ENCODE measurements around the gene MYT1.

MYT1 gene

DNA sequence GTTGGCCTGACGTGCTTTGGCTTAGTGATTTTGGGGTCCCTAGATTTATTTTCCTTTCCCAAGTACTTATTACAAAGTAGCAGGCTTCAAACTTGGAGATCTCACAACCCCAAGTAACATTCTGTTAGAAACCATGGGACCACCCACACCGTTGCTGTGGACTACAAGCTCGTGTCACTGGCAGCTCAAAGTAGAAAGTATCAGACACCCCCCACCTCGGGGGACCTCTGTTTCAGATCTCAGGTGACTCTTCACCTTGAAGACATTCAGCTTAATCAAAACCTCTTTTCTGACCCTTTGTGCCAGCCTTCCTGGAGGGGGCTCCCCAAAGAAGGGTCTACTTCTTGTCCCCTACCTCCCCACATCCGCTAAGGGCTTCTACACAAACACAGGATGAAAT, 15.7 kb upstream of the MYT1 start:
- H3K4me3 ChIP-seq (ENCODE audit: low read length): no peak overlapping the region
- no peak for DNase-seq (ENCODE audit: low read depth)
- TF ChIP-seq, protein P1, sequence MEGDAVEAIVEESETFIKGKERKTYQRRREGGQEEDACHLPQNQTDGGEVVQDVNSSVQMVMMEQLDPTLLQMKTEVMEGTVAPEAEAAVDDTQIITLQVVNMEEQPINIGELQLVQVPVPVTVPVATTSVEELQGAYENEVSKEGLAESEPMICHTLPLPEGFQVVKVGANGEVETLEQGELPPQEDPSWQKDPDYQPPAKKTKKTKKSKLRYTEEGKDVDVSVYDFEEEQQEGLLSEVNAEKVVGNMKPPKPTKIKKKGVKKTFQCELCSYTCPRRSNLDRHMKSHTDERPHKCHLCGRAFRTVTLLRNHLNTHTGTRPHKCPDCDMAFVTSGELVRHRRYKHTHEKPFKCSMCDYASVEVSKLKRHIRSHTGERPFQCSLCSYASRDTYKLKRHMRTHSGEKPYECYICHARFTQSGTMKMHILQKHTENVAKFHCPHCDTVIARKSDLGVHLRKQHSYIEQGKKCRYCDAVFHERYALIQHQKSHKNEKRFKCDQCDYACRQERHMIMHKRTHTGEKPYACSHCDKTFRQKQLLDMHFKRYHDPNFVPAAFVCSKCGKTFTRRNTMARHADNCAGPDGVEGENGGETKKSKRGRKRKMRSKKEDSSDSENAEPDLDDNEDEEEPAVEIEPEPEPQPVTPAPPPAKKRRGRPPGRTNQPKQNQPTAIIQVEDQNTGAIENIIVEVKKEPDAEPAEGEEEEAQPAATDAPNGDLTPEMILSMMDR (conservative IDR thresholded peaks at IDR 0.05; ENCODE audit: low read depth, low read length): no peak

- no peak for DNase-seq (ENCODE audit: low read depth)
- no peak overlapping the region for H3K4me3 ChIP-seq (ENCODE audit: low read length)
- TF ChIP-seq, protein P1 (conservative IDR thresholded peaks at IDR 0.05; ENCODE audit: low read depth, low read length): no peak
Measured at GRCh38 chr20:64149141-64149540, 15.1 kb upstream of the MYT1 start.

- TF ChIP-seq, protein P1 (conservative IDR thresholded peaks at IDR 0.05; ENCODE audit: low read depth, low read length): no peak
- DNase-seq (ENCODE audit: low read depth): no peak
- no peak overlapping the region for H3K4me3 ChIP-seq (ENCODE audit: low read length)
Measured at GRCh38 chr20:64149809-64150560, 14.3 kb upstream of the MYT1 start.

DNA sequence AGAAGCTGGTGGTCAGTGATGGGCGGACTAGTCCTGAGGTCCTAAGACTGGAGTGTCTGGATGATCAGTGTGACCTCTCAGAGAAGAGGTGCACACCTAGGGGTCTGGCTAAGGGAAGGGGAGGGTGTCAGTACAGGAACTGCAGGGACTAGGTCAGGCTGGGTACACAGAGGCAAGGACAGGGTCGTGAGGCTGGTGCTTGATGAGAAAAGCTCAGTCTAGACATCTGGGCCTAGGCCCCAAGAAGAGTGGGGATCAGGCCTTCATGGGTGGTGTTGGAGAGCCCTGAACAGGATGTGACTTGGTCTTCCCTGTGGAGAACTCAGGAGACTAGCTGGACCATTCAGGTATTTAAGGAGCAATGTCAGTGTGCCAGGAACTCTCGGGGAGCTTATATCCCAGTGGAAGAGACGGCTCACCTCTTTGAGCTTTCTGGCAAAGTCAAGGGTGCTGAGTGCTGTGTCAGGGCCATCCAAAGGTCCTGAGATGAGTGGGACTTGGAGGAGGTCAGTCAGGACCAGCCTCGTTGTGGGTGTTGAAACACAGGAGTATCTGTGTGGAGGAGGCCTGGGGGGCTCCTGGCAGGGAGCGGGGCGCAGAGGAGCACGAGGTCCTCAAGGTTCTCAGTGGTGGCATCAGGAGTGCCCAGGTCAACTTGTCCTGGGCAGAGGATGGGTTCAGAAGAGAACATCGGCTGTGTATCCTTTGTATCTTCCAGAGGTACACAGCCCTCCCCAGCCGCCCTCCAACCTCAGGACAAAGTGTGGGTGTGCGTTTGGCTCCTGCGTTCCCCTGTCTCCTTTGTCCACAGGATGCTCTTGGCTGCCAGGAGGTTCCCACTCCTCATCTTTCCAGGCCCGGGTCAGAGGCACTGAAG, 13.3 kb upstream of the MYT1 start:
- TF ChIP-seq, protein P1 (conservative IDR thresholded peaks at IDR 0.05; ENCODE audit: low read depth, low read length): no peak
- DNase-seq (ENCODE audit: low read depth): no peak
- no peak overlapping the region for H3K4me3 ChIP-seq (ENCODE audit: low read length)

DNA sequence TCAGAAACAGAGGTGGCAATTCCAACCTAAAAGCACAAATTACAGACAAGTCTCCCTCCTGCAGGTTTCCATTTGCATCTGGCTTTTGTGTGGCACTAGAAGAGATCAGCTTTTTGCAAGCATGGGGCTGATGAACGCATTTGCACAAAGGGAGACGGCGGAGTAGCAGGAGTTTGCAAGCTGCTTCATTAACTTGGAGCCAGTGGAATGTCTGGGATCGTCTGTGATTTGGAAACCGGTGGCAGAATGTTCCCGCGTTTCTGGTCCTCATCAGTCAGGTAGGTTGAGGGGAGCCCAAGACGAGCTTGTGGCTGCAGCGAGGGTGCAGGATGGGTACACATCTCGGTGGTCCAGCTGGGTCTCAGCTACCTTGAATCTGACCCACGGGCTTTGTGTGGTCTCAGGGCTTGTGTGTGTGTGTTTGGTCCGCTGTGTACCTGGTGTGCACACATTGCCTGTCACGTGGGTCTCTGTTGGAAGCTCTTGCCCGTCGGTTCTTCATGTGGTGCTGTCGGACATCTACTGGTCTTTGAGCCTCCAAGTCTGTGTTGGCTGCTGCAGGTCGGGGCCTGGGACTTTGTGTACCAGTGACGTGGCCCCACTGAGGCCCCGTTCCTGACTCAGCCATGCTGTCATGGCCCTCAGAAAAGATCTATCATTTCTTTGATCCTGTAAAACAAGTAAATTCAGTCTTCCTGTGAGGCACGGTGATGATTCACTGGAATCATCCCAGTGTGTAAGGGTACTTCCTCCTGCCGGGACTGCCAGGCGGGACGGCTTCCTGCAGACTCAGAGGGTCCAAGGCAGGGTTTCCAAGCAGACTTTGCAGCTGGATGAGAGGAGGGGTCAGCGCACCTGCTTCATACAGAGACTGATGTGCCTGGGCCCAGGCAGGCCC, 12.4 kb upstream of the MYT1 start:
- DNase-seq (ENCODE audit: low read depth): no peak
- H3K4me3 ChIP-seq (ENCODE audit: low read length): no peak overlapping the region
- TF ChIP-seq, protein P1 (conservative IDR thresholded peaks at IDR 0.05; ENCODE audit: low read depth, low read length): no peak

GRCh38 chr20:64152906-64153305, 11.3 kb upstream of the MYT1 start:
- TF ChIP-seq, protein P1 (conservative IDR thresholded peaks at IDR 0.05; ENCODE audit: low read depth, low read length): no peak
- no peak for DNase-seq (ENCODE audit: low read depth)
- no peak overlapping the region for H3K4me3 ChIP-seq (ENCODE audit: low read length)

Measured in retinal pigment epithelial cell (primary cell).